MV-4-11 (cell line): ENCODE measurements around the gene INSM2.

Source experiments
- DNase-seq: peaks from one replicate; lab custom pipeline; 2025; lab: John Stamatoyannopoulos, UW

Gene INSM2

DNA sequence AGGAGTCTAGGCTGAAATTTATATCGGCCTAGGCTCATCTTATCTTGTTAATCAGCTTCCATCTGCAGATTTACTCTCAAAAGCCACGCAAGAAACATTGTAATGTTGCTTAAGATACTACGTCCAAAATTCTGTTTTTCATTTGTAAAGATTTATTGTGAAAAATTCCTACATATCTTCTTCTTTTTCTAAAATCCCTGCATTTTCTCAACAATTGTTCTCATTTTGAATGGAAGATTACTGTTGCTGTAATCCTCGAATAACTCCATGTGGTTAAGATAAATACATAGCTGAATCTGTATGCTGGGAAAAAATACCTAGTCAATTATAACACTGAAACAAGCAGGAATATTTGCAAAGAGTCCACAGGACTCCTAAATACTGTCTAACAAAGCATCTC is 15.6 kb downstream of the INSM2 start:
- no peak for DNase-seq

DNA sequence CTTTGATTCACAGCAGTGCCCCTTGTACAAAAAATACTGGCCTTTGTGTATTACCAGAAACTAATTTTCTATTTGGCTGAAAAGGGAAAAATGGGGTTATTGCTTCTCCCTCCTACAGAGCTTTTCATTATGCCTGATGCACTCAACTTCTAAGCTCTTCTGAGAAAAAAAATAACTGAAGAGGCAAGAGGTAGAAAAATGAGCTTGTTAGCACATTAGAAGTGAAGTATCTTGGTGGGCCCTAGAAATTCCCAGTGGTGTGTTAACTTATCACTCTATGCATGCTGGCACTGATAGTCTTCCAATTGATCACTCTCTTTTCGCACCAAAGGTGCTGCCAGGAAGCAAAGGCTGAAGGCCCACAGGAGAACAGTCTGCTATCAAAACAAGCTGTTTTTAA is 17.1 kb downstream of the INSM2 start:
- no peak for DNase-seq

DNA sequence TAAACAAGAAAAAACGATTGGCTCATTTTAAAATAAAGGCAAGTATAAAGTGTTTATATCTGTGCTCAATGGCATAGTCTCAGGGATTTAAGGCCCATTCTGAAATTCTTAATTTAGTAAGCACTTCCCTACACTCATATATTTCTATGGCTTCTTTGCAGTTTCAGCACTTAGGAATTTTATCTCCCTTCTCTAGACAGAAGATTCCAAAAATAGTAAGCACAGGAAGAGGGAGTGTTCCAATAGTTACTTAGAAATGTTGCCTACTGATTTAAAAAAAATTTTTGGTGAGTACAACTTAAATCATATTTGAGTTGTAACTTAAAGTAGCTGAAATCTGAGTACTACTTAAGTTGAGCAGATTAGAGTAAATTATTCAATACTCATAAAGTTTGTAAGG is 19.8 kb downstream of the INSM2 start:
- DNase-seq: no peak

DNA sequence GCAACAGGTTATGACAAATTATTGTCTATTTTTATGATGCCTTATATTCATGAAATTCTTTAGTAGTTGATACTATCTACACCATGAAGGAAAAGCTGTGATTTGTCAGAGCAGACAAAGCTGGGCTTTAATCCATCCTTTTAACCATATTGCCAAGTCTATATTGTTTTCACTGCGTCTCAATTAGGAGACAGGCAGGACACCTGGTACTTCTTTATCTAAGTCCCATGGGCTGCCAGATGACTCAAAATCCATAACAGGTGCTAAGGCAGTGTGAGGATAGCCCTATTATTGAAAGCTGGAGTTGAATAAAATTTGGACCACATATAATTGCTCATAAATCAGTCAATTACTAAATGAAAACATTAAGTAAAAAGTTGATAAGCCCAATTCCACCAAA is 22.6 kb downstream of the INSM2 start:
- DNase-seq: no peak

DNA sequence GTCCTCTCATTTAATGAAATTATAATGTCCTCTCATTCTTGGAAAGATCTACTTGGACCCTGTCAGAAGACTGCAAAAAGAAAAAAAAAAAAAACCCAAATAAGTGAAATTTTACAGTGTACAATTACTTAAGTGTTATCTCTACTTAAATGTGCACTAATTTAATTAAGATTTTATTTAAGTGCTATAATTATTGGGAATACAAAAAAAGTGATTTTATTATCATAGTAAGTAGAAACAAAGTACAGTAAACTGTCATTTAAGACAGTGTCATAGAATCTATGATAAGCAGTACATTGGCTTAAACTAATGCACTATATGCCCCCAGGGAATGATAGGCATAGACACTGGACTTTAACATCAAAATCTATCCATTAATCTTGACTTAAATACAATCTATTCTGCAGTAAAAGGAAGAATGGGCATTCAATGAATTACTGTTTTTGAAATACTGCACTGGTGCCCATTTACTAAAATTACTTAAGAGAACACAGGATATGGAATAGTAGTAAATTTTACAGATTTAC is 23.3 kb downstream of the INSM2 start:
- DNase-seq: no peak

DNA sequence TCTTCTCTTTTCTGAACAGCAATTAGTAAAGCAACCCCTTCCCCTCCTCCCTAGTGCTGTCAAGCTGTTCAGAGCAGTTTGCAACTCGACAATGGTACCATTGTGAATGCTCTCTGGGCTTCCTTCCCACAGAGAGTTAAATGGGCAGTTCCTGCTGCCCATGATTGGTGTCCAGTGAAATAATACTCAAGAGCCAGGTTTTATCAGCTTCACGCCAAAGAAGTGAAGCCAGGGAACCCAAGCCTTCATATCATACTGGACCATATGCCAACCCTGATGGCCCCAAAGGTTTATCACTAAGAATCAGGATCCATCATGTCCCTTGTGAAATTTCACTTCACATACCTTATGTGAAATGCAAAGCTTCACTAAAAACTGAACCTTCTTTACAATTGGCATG is 24.7 kb downstream of the INSM2 start:
- no peak for DNase-seq

DNA sequence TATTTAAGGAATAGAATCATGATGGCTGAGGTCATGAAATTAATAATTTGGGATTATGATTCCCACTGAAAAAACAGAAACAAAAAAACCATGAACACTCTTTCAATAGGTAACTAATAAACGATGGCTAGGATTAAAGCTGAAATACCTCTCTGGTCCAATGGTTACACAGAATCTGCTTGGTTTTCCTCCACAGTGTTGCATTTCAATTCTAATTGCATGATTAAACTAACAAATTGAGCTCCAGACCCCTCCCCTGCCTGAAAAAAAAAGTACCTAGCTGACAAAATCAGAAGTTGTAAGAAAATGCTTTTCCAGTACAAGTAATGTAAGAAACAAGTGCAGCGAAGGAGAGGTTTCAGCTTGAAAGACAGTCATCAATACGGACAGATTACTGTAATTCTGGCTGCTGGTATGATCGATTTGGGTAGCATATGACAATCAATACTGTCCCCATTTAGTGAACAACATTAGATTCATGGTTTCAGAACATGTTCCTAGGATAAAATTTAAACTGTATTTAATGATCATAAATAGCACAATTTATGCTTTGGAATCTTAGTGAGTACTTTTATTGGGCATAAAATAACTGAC is 32.0 kb downstream of the INSM2 start:
- no peak for DNase-seq

DNA sequence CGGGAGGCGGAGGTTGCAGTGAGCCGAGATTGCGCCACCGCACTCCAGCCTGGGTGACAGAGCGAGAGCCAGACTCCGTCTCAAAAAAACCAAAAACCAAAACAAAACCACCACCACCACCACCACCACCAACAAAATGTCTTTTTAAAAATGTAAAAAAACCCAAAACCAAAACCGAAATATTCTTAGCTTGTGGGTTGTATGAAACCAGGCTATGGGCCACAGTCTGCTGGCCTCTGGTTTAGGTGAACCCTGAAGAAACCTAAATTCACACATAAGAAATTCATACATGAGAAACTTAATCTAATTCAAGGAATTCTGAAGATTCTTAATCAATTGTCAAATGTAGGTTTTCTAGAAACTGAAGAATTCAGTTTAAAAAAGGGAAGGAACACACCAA is 37.6 kb downstream of the INSM2 start:
- DNase-seq: no peak

DNA sequence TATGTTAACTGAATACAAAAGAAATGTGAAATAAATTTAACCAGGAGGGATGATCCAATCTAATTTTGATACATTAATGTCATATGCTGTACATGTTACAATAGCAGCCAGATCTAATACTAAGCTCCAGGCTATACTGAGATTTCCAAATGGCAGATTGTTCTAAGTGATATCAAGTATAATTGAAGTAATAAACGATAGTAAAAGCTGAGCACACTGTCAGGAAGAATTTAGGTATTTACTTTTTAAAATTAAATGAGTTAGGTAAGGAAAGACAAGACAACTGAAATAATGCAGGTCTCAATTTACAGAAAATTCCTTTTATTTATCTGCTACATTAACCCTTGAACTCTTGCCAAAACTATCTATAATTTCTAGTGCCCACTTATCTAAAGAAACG is 39.9 kb downstream of the INSM2 start:
- DNase-seq: no peak

DNA sequence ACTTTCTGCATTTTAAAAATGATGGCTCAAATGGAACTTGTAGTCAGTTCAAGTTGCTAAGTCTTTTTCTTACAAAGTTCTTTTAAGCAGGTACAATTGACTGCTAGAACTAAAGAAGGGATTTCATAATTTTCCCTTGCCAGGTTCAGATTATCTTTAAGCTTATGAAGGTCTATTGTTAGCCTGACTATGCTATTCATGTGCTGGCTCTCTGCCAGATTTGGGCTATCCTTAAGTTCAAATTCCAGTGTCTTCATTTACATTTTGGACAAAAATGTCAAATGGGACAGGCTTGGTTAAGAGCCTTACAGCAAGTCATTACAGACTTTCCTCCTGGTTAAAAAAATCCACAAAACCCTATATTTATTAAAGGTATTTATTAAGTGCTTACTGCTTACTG is 42.3 kb downstream of the INSM2 start:
- no peak for DNase-seq

DNA sequence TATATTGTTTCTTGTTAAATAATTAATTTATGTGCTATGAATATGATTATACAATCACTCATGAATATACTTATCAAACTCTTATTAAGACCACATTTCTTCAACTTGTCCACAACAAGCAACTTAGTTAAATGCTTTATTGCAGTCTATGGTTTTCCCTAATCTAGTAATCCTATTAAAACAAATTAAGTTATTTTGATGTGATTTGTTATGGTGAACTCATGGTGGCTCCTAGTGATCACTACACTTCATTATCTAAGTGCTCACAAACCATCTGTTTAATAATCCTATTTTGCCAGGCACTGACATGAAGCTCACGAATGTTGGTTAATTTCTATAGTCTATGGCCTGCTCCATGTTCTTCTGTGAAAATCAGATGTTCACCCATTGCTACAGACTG is 42.9 kb downstream of the INSM2 start:
- DNase-seq: no peak

DNA sequence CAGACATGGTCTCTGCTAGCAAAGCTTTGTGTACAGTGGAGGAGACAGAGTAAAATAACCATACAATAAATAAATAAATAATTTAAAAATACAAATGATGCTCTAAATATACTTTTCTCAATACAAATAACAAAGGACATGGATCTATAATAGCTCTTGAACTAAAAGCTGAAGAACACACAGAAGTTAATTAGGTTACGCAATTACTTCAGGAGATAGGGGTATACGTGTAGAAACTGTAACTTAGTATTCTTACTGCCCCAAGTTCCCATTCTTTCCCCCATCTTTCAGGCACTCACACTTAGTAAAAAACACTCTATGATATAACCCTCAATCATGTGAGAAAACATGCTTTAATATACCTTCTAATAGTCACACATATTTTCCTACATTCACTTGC is 44.2 kb downstream of the INSM2 start:
- DNase-seq: no peak

DNA sequence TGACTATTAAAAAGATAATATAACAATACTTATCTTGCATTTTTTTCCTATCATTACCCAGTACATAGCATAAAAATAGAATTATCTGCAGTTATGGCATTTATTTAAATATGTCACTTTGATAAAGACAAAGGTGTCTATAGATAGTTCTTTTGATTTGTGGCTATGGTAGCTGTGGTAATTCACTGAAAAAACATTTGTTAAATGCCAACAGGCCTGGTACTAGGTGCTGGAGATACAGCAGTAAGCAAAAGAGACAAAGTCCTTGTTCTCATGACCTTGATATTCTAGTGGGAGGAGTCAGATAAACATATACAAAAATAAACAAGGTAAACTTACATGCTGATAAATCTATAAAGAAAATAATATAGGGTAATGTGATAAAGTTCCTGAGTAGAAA is 44.7 kb downstream of the INSM2 start:
- no peak for DNase-seq
